ENCODE data around the gene FGA. TPM values are rescaled to one million over a fixed set of nuclear protein-coding genes. Genes with fewer than 3 reads are reported as not detected.
"Not testable (repeated sequence)": the region's sequence is repeated elsewhere in the genome, so short reads cannot be mapped to it uniquely, and the experiment has no call there.

FGA gene
- polyA plus RNA-seq, 1 experiment = 0.09 TPM

DNA sequence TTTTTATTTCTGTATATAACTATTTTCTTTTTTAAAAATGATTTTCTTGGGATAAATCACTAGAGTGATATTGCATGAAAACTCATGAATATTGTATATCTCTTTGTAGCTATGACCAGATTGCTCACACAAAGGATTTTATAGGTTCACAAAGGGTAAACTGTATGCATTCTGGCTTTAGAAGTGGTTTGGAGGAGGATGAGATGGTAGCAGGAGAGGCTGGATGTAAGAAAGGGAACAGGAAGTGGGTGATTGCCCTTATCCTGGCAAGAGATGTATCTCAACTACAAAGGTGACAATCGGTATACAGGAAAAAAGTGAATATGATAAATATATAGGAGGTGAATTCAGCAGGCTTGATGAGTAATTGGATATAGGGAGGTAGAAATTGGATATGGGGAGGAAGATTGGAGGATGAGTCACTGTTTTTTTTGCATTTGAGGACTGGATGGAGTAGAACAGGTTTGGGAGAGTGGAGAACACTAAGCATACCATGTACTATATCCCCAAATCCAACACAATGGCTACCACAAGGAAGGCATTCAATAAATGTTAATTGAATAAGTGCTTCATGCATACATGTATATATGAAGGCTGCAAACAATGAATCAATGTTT lies 12.0 kb upstream of the FGA start:
- DNase-seq (ENCODE audit: low read depth, low spot score) = no peak
- H3K9me3 ChIP-seq (ENCODE audit: control insufficient read depth, insufficient read depth, low read length) = no peaks in the 10 kb centered on the region
- ChIA-PET POLR2A (no interaction called here), CTCF (interaction anchor here (0.9 to 1.4 kb wide), 4 partner anchors 17 to 44 kb away, joined by 3 to 5 read pairs (median 4); no protein-coding TSS in a partner anchor)
- TF ChIP-seq, protein P1, sequence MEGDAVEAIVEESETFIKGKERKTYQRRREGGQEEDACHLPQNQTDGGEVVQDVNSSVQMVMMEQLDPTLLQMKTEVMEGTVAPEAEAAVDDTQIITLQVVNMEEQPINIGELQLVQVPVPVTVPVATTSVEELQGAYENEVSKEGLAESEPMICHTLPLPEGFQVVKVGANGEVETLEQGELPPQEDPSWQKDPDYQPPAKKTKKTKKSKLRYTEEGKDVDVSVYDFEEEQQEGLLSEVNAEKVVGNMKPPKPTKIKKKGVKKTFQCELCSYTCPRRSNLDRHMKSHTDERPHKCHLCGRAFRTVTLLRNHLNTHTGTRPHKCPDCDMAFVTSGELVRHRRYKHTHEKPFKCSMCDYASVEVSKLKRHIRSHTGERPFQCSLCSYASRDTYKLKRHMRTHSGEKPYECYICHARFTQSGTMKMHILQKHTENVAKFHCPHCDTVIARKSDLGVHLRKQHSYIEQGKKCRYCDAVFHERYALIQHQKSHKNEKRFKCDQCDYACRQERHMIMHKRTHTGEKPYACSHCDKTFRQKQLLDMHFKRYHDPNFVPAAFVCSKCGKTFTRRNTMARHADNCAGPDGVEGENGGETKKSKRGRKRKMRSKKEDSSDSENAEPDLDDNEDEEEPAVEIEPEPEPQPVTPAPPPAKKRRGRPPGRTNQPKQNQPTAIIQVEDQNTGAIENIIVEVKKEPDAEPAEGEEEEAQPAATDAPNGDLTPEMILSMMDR (IDR thresholded peaks at IDR 0.05; ENCODE audit: low read depth, low read length) = no peak
- H3K27ac ChIP-seq (ENCODE audit: low read depth, low read length) = no peak overlapping the region
- no peaks in the 10 kb centered on the region for H3K27me3 ChIP-seq (ENCODE audit: control insufficient read depth, insufficient read depth, low read length)
- H3K4me3 ChIP-seq (ENCODE audit: low read depth, low read length) = no peak overlapping the region

DNA sequence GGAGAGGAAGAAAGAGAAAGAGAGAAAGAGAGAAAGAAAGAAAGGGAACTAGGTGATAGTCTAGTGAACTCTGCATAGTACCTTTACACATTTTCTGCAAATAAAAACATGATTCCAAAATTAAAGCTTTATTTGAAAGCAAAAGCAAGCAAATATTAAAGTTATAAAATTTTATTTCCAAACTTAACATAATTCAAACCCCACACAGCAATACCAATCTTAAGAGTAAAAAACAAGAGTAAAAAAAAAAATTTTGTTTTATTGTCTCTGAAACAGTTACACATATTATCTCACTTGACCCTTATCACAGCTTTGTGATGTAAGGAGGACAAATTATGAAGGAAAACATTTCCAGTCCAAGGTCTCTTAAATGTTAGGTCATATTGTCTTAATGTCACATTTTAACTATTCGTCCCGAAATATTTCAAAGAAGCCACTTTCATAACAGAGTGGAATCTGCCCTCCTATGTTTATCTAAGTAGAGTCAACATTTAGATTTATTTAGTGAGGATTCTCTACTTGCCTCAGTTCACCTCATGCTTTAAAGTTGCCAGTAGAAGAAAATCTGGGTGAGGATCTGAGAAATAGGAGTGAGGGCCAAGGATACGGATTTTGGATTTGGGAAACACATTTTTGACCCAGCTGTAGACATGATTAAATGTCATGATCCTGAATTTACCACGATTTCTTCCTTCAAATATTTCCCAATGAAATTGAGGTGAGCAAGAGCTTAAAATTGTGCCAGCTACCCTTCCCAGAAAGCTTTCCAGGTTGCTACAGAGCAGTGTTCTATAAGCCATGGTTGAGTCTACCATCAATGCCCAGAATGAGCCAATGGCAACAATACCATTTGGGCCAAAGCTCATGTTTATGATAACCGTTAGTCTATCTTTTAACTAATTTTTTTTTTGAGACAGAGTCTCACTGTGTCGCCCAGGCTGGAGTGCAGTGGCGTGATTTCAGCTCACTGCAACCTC lies 7.5 kb upstream of the FGA start:
- TF ChIP-seq, protein P1 (IDR thresholded peaks at IDR 0.05; ENCODE audit: low read depth, low read length) = no peak
- H3K27me3 ChIP-seq (ENCODE audit: control insufficient read depth, insufficient read depth, low read length) = no peaks in the 10 kb centered on the region
- POLR2A ChIA-PET = no interaction called here
- no peak overlapping the region for H3K4me3 ChIP-seq (ENCODE audit: low read depth, low read length)
- no peak overlapping the region for H3K27ac ChIP-seq (ENCODE audit: low read depth, low read length)
- DNase-seq (ENCODE audit: low read depth, low spot score) = no peak
- H3K9me3 ChIP-seq (ENCODE audit: control insufficient read depth, insufficient read depth, low read length) = no peaks in the 10 kb centered on the region
- CTCF ChIA-PET = interaction anchor here (0.6 to 2.0 kb wide), 2 partner anchors 25 to 39 kb away, joined by 3 to 6 read pairs; no protein-coding TSS in a partner anchor

DNA sequence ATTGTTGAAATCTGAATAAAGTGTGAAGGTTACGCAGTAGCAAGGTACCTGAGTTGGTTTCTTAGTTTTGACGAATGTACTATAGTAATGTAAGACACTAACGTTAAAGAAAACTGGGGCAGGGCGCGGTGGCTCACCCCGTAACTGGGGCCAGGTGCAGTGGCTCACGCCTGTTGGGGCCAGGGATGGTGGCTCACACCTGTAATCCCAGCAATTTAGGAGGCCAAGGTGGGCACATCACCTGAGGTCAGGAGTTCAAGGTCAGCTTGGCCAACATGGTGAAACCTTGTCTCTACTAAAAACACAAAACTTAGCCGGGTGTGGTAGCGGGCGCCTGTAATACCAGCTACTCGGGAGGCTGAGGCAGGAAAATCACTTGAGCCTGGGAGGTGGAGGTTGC lies 6.7 kb upstream of the FGA start:
- DNase-seq (ENCODE audit: low read depth, low spot score); H3K27ac ChIP-seq (ENCODE audit: low read depth, low read length); H3K27me3 ChIP-seq (ENCODE audit: control insufficient read depth, insufficient read depth, low read length); H3K4me3 ChIP-seq (ENCODE audit: low read depth, low read length); H3K9me3 ChIP-seq (ENCODE audit: control insufficient read depth, insufficient read depth, low read length); POLR2A ChIA-PET: not testable (repeated sequence)
- CTCF ChIA-PET = interaction anchor here (0.6 to 2.0 kb wide), 2 partner anchors 26 to 39 kb away, joined by 3 to 6 read pairs; no protein-coding TSS in a partner anchor

- CTCF ChIA-PET = interaction anchor here (2.3 to 2.7 kb wide), 2 partner anchors 24 to 37 kb away, joined by 9 to 16 read pairs; no protein-coding TSS in a partner anchor
- no peak for DNase-seq (ENCODE audit: low read depth, low spot score)
- Histone ChIP-seq H3K27ac (ENCODE audit: low read depth, low read length) (no peak overlapping the region), H3K4me3 (ENCODE audit: low read depth, low read length) (no peak overlapping the region), H3K27me3 (ENCODE audit: control insufficient read depth, insufficient read depth, low read length) (no peaks in the 10 kb centered on the region), H3K9me3 (ENCODE audit: control insufficient read depth, insufficient read depth, low read length) (no peaks in the 10 kb centered on the region)
- POLR2A ChIA-PET = no interaction called here
- TF ChIP-seq, protein P1 (IDR thresholded peaks at IDR 0.05; ENCODE audit: low read depth, low read length) = no peak
Measured at GRCh38 chr4:154595807-154596206, 5.3 kb upstream of the FGA start.

GRCh38 chr4:154594343-154594742 lies 3.8 kb upstream of the FGA start:
- H3K4me3 ChIP-seq (ENCODE audit: low read depth, low read length); H3K27me3 ChIP-seq (ENCODE audit: control insufficient read depth, insufficient read depth, low read length); H3K9me3 ChIP-seq (ENCODE audit: control insufficient read depth, insufficient read depth, low read length); POLR2A ChIA-PET; H3K27ac ChIP-seq (ENCODE audit: low read depth, low read length); DNase-seq (ENCODE audit: low read depth, low spot score): not testable (repeated sequence)
- CTCF ChIA-PET = interaction anchor here (1.0 to 2.7 kb wide), 5 partner anchors 25 to 44 kb away, joined by 3 to 16 read pairs (median 4); no protein-coding TSS in a partner anchor

Data from AG04450 (cell line).